Hepatocyte (in vitro differentiated cells): Measurements from ENCODE around the gene ADAM17.

Experiments used
- CTCF ChIP-seq: fragments of 200-600 bp; sonication (generic); IDR thresholded peaks from 2 replicates; pipeline ENCODE4 v1.5.1; 2016; ENCODE audit warnings: antibody characterized with exemption, mild to moderate bottlenecking; ENCODE audit not compliant: poor library complexity
- EZH2 ChIP-seq: fragments of 200-600 bp; sonication (generic); IDR thresholded peaks from 2 replicates; pipeline ENCODE4 v1.6.1; 2016; ENCODE audit warnings: antibody characterized with exemption, mild to moderate bottlenecking, borderline replicate concordance

DNA sequence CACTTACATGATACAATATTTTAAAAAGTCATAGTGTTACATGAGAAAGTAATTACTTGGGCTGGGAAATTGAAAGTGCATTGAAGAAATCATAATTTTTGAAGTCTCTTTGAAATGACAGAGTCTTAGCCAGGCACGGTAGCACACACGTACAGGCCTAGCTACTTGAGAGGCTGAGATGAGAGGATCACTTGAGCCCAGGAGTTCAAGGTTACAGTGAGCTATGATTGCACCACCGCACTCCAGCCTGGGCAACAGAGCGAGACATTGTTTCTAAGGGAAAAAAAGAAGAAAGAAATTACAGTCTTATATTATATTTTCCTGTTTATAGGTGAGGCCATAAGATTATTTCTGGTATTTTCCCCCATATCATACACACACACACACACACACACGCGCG is 90.5 kb downstream of the ADAM17 start:
- TF ChIP-seq CTCF (no peak), EZH2 (no peak)
